Activated CD4-positive, alpha-beta memory T cell treated with anti-CD3 and anti-CD28 coated beads for 36 hours (primary cell): ENCODE data around the gene GID8. TPM values are rescaled to one million over a fixed set of nuclear protein-coding genes. Genes with fewer than 3 reads are reported as not detected.
A peak's percentile ranks its signal among the peaks of the same experiment; 100 is the strongest.

ENCODE experiments used
- CTCF ChIA-PET: fragments of 350-600 bp; sonication (Branson Sonifier 250); formaldehyde crosslinking; loops from one replicate; lab custom pipeline; 2021; ENCODE audit warnings: antibody characterized with exemption, inconsistent platforms; lab: Charles Lee
- POLR2A ChIA-PET: fragments of 350-600 bp; sonication (Branson Sonifier 250); formaldehyde crosslinking; loops from one replicate; lab custom pipeline; 2021; ENCODE audit warnings: antibody characterized with exemption; lab: Charles Lee
- DNase-seq: peaks from one replicate; pipeline ENCODE4 v3.0.0-alpha.2; 2020
- H3K27ac Mint-ChIP-seq: one replicate; pipeline ENCODE4 v1.8.0; 2021; ENCODE audit warnings: mixed read lengths
- H3K27me3 Mint-ChIP-seq: one replicate; pipeline ENCODE4 v1.8.0; 2021; ENCODE audit warnings: mixed read lengths
- H3K36me3 Mint-ChIP-seq: one replicate; pipeline ENCODE4 v1.8.0; 2021; ENCODE audit warnings: mixed read lengths
- H3K4me1 Mint-ChIP-seq: one replicate; pipeline ENCODE4 v1.8.0; 2021; ENCODE audit warnings: low read depth, mixed read lengths
- H3K4me3 Mint-ChIP-seq: one replicate; pipeline ENCODE4 v1.8.0; 2021; ENCODE audit warnings: mild to moderate bottlenecking, mixed read lengths
- H3K9me3 Mint-ChIP-seq: one replicate; pipeline ENCODE4 v1.8.0; 2021; ENCODE audit warnings: mixed read lengths
- intact Hi-C: fragments of 100-400 bp; cut with micrococcal nuclease; formaldehyde crosslinking; loops from one replicate; pipeline ENCODE4 v1.15.1; 2023
- total RNA-seq, 2 experiments: library from RNA; stranded (reverse); gene quantifications; one replicate each; pipeline ENCODE4 v1.2.3, GENCODE V29; 2021

Gene GID8
- total RNA-seq, 2 experiments from 2014 or later = 33.9 to 34.8 TPM

- H3K27ac Mint-ChIP-seq = no peak overlapping the region
- CTCF ChIA-PET = interaction anchor here (1.1 to 5.9 kb wide), 3 partner anchors 28 to 72 kb away, joined by 3 to 27 read pairs (median 3); no protein-coding TSS in a partner anchor
- intact Hi-C loops = loop anchor here (2.0 kb wide), 1 partner anchor 53 kb away; no protein-coding TSS in a partner anchor
Observed at GRCh38 chr20:62977613-62978560, 39.9 kb downstream of the GID8 start.

GRCh38 chr20:62978561-62978943 lies 40.6 kb downstream of the GID8 start:
- intact Hi-C loops = no loop called here
- DNase-seq = no peak
- Mint-ChIP-seq H3K36me3 (no peaks in the 10 kb centered on the region), H3K27me3 (peaks cover 54% of the 10 kb centered on the region), H3K4me3 (no peak overlapping the region), H3K9me3 (no peaks in the 10 kb centered on the region), H3K27ac (no peak overlapping the region), H3K4me1 (peaks cover 40% of the 10 kb centered on the region)
- ChIA-PET POLR2A (interaction anchor here (0.6 kb wide), 1 partner anchor 23 kb away, joined by 3 read pairs; no protein-coding TSS in a partner anchor), CTCF (interaction anchor here (5.9 kb wide), 1 partner anchor 30 kb away, joined by 27 read pairs; no protein-coding TSS in a partner anchor)

More at GRCh38 chr20:62977613-62978560, 39.9 kb downstream of the GID8 start:
- peak; percentile 88 for DNase-seq
- peaks cover 58% of the 10 kb centered on the region for H3K27me3 Mint-ChIP-seq
- H3K9me3 Mint-ChIP-seq = no peaks in the 10 kb centered on the region
- POLR2A ChIA-PET = interaction anchor here (0.6 to 1.3 kb wide), 3 partner anchors 23 to 237 kb away, joined by 3 to 4 read pairs (median 3); no protein-coding TSS in a partner anchor
- no peaks in the 10 kb centered on the region for H3K36me3 Mint-ChIP-seq
- H3K4me3 Mint-ChIP-seq = peak overlapping the region; percentile 12
- H3K4me1 Mint-ChIP-seq = peaks cover 40% of the 10 kb centered on the region

- ChIA-PET POLR2A (no interaction called here), CTCF (interaction anchor here (0.8 to 5.9 kb wide), 7 partner anchors 9 to 243 kb away, joined by 3 to 27 read pairs (median 3); no protein-coding TSS in a partner anchor)
- peaks cover 49% of the 10 kb centered on the region for H3K27me3 Mint-ChIP-seq
Observed at GRCh38 chr20:62979310-62979709, 41.4 kb downstream of the GID8 start.

GRCh38 chr20:62979876-62980373 lies 42.0 kb downstream of the GID8 start:
- peaks cover 40% of the 10 kb centered on the region for H3K4me1 Mint-ChIP-seq

More at GRCh38 chr20:62979310-62979709, 41.4 kb downstream of the GID8 start:
- intact Hi-C loops = no loop called here
- no peak for DNase-seq
- Mint-ChIP-seq H3K27ac (no peak overlapping the region), H3K36me3 (no peaks in the 10 kb centered on the region), H3K4me3 (no peak overlapping the region), H3K4me1 (peaks cover 40% of the 10 kb centered on the region), H3K9me3 (no peaks in the 10 kb centered on the region)

GRCh38 chr20:62980380-62980960 lies 42.5 kb downstream of the GID8 start:
- Mint-ChIP-seq H3K4me3 (no peak overlapping the region), H3K4me1 (peaks cover 40% of the 10 kb centered on the region), H3K27ac (no peak overlapping the region), H3K27me3 (peaks cover 42% of the 10 kb centered on the region), H3K9me3 (no peaks in the 10 kb centered on the region), H3K36me3 (no peaks in the 10 kb centered on the region)
- intact Hi-C loops = no loop called here
- DNase-seq = no peak
- CTCF ChIA-PET = interaction anchor here (0.8 to 5.9 kb wide), 8 partner anchors 8 to 242 kb away, joined by 3 to 27 read pairs (median 3); no protein-coding TSS in a partner anchor
- POLR2A ChIA-PET = interaction anchor here (0.7 kb wide), 1 partner anchor 274 kb away, joined by 3 read pairs; no protein-coding TSS in a partner anchor

More at GRCh38 chr20:62979876-62980373, 42.0 kb downstream of the GID8 start:
- intact Hi-C loops = no loop called here
- DNase-seq = no peak
- no peak overlapping the region for H3K27ac Mint-ChIP-seq
- CTCF ChIA-PET = interaction anchor here (0.8 to 5.9 kb wide), 9 partner anchors 8 to 243 kb away, joined by 3 to 27 read pairs (median 3); no protein-coding TSS in a partner anchor
- no peak overlapping the region for H3K4me3 Mint-ChIP-seq
- no peaks in the 10 kb centered on the region for H3K9me3 Mint-ChIP-seq
- POLR2A ChIA-PET = interaction anchor here (0.7 kb wide), 1 partner anchor 274 kb away, joined by 3 read pairs; no protein-coding TSS in a partner anchor
- peaks cover 45% of the 10 kb centered on the region for H3K27me3 Mint-ChIP-seq
- no peaks in the 10 kb centered on the region for H3K36me3 Mint-ChIP-seq

GRCh38 chr20:62980970-62981369 lies 43.0 kb downstream of the GID8 start:
- intact Hi-C loops = no loop called here
- no peak overlapping the region for H3K4me3 Mint-ChIP-seq
- no peaks in the 10 kb centered on the region for H3K9me3 Mint-ChIP-seq
- no peak overlapping the region for H3K27ac Mint-ChIP-seq
- POLR2A ChIA-PET = no interaction called here
- H3K27me3 Mint-ChIP-seq = peaks cover 37% of the 10 kb centered on the region
- peak; percentile 52 for DNase-seq
- H3K36me3 Mint-ChIP-seq = no peaks in the 10 kb centered on the region
- H3K4me1 Mint-ChIP-seq = peaks cover 40% of the 10 kb centered on the region
- CTCF ChIA-PET = interaction anchor here (0.9 to 5.9 kb wide), 4 partner anchors 9 to 75 kb away, joined by 3 to 27 read pairs (median 7); no protein-coding TSS in a partner anchor

GRCh38 chr20:62982124-62983075 lies 44.5 kb downstream of the GID8 start:
- intact Hi-C loops = no loop called here
- ChIA-PET CTCF (interaction anchor here (0.9 to 5.9 kb wide), 2 partner anchors 10 to 26 kb away, joined by 5 to 27 read pairs; no protein-coding TSS in a partner anchor), POLR2A (no interaction called here)
- Mint-ChIP-seq H3K9me3 (no peaks in the 10 kb centered on the region), H3K4me1 (peaks cover 31% of the 10 kb centered on the region), H3K27me3 (peaks cover 32% of the 10 kb centered on the region), H3K27ac (no peak overlapping the region), H3K36me3 (no peaks in the 10 kb centered on the region), H3K4me3 (no peak overlapping the region)
- DNase-seq = no peak

GRCh38 chr20:62983210-62983609 lies 45.3 kb downstream of the GID8 start:
- no peaks in the 10 kb centered on the region for H3K9me3 Mint-ChIP-seq
- POLR2A ChIA-PET = no interaction called here
- CTCF ChIA-PET = interaction anchor here (5.9 kb wide), 1 partner anchor 26 kb away, joined by 27 read pairs; no protein-coding TSS in a partner anchor
- no peak overlapping the region for H3K27ac Mint-ChIP-seq
- H3K36me3 Mint-ChIP-seq = no peaks in the 10 kb centered on the region
- peaks cover 23% of the 10 kb centered on the region for H3K4me1 Mint-ChIP-seq
- intact Hi-C loops = no loop called here
- no peak for DNase-seq
- H3K27me3 Mint-ChIP-seq = peaks cover 29% of the 10 kb centered on the region
- H3K4me3 Mint-ChIP-seq = no peak overlapping the region

GRCh38 chr20:62984666-62985443 lies 46.9 kb downstream of the GID8 start:
- H3K4me3 Mint-ChIP-seq = no peak overlapping the region
- H3K27me3 Mint-ChIP-seq = peaks cover 16% of the 10 kb centered on the region
- intact Hi-C loops = no loop called here
- H3K4me1 Mint-ChIP-seq = peaks cover 24% of the 10 kb centered on the region
- H3K36me3 Mint-ChIP-seq = no peaks in the 10 kb centered on the region
- no peak for DNase-seq
- no peaks in the 10 kb centered on the region for H3K9me3 Mint-ChIP-seq
- no peak overlapping the region for H3K27ac Mint-ChIP-seq
- ChIA-PET POLR2A (no interaction called here), CTCF (interaction anchor here (0.9 to 1.1 kb wide), 2 partner anchors 12 kb away, joined by 3 read pairs; no protein-coding TSS in a partner anchor)

GRCh38 chr20:62985444-62985778 lies 47.5 kb downstream of the GID8 start:
- no peak overlapping the region for H3K27ac Mint-ChIP-seq

More at GRCh38 chr20:62985444-62985778, 47.5 kb downstream of the GID8 start:
- Mint-ChIP-seq H3K4me1 (peaks cover 21% of the 10 kb centered on the region), H3K9me3 (no peaks in the 10 kb centered on the region), H3K36me3 (no peaks in the 10 kb centered on the region), H3K4me3 (no peak overlapping the region), H3K27me3 (peaks cover 11% of the 10 kb centered on the region)
- CTCF ChIA-PET = interaction anchor here (0.9 kb wide), 1 partner anchor 13 kb away, joined by 3 read pairs; no protein-coding TSS in a partner anchor
- intact Hi-C loops = no loop called here
- POLR2A ChIA-PET = no interaction called here
- DNase-seq = no peak
